GM21528 (cell line): ENCODE measurements around the gene COASY.

Source experiments
- ATAC-seq: cut with Tn5 transposase; IDR thresholded peaks from one replicate; pipeline ENCODE4 v1.9.1; 2021; ENCODE audit warnings: mild to moderate bottlenecking, moderate library complexity; ENCODE audit not compliant: unreplicated experiment, low FRiP score

Gene COASY

GRCh38 chr17:42571435-42572225 lies 9.7 kb downstream of the COASY start:
- no peak for ATAC-seq

GRCh38 chr17:42573095-42573494 lies 11.1 kb downstream of the COASY start:
- no peak for ATAC-seq

GRCh38 chr17:42574463-42574862 lies 12.5 kb downstream of the COASY start:
- ATAC-seq: no peak

- peak; percentile 2 for ATAC-seq
Measured at GRCh38 chr17:42577140-42577531, 15.2 kb downstream of the COASY start.

GRCh38 chr17:42577532-42578281 lies 15.8 kb downstream of the COASY start, which contains the start of gene PSMC3IP:
Gene PSMC3IP (minus strand): TSS chr17:42577729. CDS start chr17:42577686, 43 bp downstream.
- ATAC-seq: peak; percentile 71

- ATAC-seq: peak; percentile 61
Measured at GRCh38 chr17:42578282-42578869, 16.4 kb downstream of the COASY start.

GRCh38 chr17:42579794-42580551 lies 18.0 kb downstream of the COASY start:
- ATAC-seq: no peak

GRCh38 chr17:42581744-42582270 lies 19.9 kb downstream of the COASY start:
- ATAC-seq: no peak

GRCh38 chr17:42584880-42585279 lies 22.9 kb downstream of the COASY start:
- ATAC-seq: no peak

- no peak for ATAC-seq
Measured at GRCh38 chr17:42585353-42585752, 23.4 kb downstream of the COASY start.

- ATAC-seq: no peak
Measured at GRCh38 chr17:42586514-42587230, 24.7 kb downstream of the COASY start.

- ATAC-seq: no peak
Measured at GRCh38 chr17:42590886-42591285, 28.9 kb downstream of the COASY start.

GRCh38 chr17:42591411-42591810 lies 29.5 kb downstream of the COASY start:
- ATAC-seq: no peak

GRCh38 chr17:42596386-42596785 lies 34.4 kb downstream of the COASY start:
- no peak for ATAC-seq

GRCh38 chr17:42598905-42599304 lies 37.0 kb downstream of the COASY start:
- ATAC-seq: no peak

- no peak for ATAC-seq
Measured at GRCh38 chr17:42603318-42603717, 41.4 kb downstream of the COASY start.

GRCh38 chr17:42607769-42608168 lies 45.8 kb downstream of the COASY start:
- no peak for ATAC-seq

- peak; percentile 42 for ATAC-seq
Measured at GRCh38 chr17:42608305-42609181, 46.6 kb downstream of the COASY start.
